Glutamatergic neuron (in vitro differentiated cells): ENCODE measurements around the gene KRT32. TPM values are rescaled to one million over a fixed set of nuclear protein-coding genes. Genes with fewer than 3 reads are reported as not detected.

ENCODE experiments used
- DNase-seq: peaks from one replicate; pipeline ENCODE4 v3.0.0; 2022
- H3K27ac Mint-ChIP-seq: one replicate; pipeline ENCODE4 v1.8.0; 2020; ENCODE audit warnings: mild to moderate bottlenecking, mixed read lengths, inconsistent platforms; ENCODE audit not compliant: unreplicated experiment
- H3K27me3 Mint-ChIP-seq: one replicate; pipeline ENCODE4 v1.8.0; 2020; ENCODE audit warnings: mild to moderate bottlenecking, moderate library complexity, mixed read lengths, inconsistent platforms; ENCODE audit not compliant: unreplicated experiment
- H3K36me3 Mint-ChIP-seq: one replicate; pipeline ENCODE4 v1.8.0; 2020; ENCODE audit warnings: mild to moderate bottlenecking, mixed read lengths, inconsistent platforms; ENCODE audit not compliant: unreplicated experiment
- H3K4me1 Mint-ChIP-seq: one replicate; pipeline ENCODE4 v1.8.0; 2020; ENCODE audit warnings: mild to moderate bottlenecking, low read depth, mixed read lengths, inconsistent platforms; ENCODE audit not compliant: unreplicated experiment
- H3K4me3 Mint-ChIP-seq: one replicate; pipeline ENCODE4 v1.8.0; 2020; ENCODE audit warnings: mild to moderate bottlenecking, mixed read lengths, inconsistent platforms; ENCODE audit not compliant: unreplicated experiment
- H3K9me3 Mint-ChIP-seq: one replicate; pipeline ENCODE4 v1.8.0; 2020; ENCODE audit warnings: mild to moderate bottlenecking, moderate library complexity, mixed read lengths, inconsistent platforms; ENCODE audit not compliant: unreplicated experiment
- total RNA-seq: library from RNA; stranded (reverse); fragmentation: NEBNext Ultra II Directional; extraction: Animal tissue kit (Norgen Biotek cat#: 25700); gene quantifications from one replicate; pipeline ENCODE4 v1.2.1, GENCODE V29; 2021; ENCODE audit not compliant: unreplicated experiment
- TF ChIP-seq, protein P1 (sequence below): fragments of 200-600 bp; sonication (generic); IDR thresholded peaks from one replicate; pipeline ENCODE4 v1.5.0; 2021; ENCODE audit not compliant: partially characterized antibody, unreplicated experiment

Gene KRT32
- total RNA-seq, 1 donor from 2014 or later = not detected

DNA sequence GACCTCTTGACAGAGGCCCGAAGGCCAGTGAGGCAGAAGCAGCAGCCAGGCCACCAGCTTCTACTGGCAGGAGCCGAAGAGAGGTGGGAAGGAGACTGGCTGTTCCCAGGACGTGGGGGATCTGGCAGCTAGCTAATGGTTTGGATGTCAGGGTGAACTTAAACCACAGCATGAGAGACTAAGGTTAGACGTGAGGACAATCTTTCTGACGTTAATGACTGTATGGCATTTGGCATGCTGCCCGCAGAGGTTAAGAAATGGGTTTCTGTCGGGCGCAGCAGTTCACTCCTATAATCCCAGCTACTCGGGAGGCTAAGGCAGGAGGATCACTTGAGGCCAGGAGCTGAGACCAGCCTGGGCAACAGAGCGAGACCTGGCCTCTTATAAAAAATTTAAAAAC, 44.5 kb upstream of the KRT32 start:
- H3K4me1 Mint-ChIP-seq = peaks cover 3% of the 10 kb centered on the region
- DNase-seq = no peak

GRCh38 chr17:41511116-41511515, 43.9 kb upstream of the KRT32 start:
- Mint-ChIP-seq H3K4me3 (no peak overlapping the region), H3K4me1 (peaks cover 3% of the 10 kb centered on the region), H3K9me3 (peaks cover 2% of the 10 kb centered on the region), H3K27ac (no peak overlapping the region), H3K36me3 (no peaks in the 10 kb centered on the region), H3K27me3 (no peaks in the 10 kb centered on the region)
- no peak for DNase-seq
- TF ChIP-seq, protein P1, sequence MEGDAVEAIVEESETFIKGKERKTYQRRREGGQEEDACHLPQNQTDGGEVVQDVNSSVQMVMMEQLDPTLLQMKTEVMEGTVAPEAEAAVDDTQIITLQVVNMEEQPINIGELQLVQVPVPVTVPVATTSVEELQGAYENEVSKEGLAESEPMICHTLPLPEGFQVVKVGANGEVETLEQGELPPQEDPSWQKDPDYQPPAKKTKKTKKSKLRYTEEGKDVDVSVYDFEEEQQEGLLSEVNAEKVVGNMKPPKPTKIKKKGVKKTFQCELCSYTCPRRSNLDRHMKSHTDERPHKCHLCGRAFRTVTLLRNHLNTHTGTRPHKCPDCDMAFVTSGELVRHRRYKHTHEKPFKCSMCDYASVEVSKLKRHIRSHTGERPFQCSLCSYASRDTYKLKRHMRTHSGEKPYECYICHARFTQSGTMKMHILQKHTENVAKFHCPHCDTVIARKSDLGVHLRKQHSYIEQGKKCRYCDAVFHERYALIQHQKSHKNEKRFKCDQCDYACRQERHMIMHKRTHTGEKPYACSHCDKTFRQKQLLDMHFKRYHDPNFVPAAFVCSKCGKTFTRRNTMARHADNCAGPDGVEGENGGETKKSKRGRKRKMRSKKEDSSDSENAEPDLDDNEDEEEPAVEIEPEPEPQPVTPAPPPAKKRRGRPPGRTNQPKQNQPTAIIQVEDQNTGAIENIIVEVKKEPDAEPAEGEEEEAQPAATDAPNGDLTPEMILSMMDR = no peak

More for the DNA sequence above, 44.5 kb upstream of the KRT32 start:
- H3K36me3 Mint-ChIP-seq = no peaks in the 10 kb centered on the region
- peaks cover 2% of the 10 kb centered on the region for H3K9me3 Mint-ChIP-seq
- H3K27me3 Mint-ChIP-seq = no peaks in the 10 kb centered on the region
- H3K27ac Mint-ChIP-seq = no peak overlapping the region
- no peak overlapping the region for H3K4me3 Mint-ChIP-seq
- TF ChIP-seq, protein P1 = no peak

DNA sequence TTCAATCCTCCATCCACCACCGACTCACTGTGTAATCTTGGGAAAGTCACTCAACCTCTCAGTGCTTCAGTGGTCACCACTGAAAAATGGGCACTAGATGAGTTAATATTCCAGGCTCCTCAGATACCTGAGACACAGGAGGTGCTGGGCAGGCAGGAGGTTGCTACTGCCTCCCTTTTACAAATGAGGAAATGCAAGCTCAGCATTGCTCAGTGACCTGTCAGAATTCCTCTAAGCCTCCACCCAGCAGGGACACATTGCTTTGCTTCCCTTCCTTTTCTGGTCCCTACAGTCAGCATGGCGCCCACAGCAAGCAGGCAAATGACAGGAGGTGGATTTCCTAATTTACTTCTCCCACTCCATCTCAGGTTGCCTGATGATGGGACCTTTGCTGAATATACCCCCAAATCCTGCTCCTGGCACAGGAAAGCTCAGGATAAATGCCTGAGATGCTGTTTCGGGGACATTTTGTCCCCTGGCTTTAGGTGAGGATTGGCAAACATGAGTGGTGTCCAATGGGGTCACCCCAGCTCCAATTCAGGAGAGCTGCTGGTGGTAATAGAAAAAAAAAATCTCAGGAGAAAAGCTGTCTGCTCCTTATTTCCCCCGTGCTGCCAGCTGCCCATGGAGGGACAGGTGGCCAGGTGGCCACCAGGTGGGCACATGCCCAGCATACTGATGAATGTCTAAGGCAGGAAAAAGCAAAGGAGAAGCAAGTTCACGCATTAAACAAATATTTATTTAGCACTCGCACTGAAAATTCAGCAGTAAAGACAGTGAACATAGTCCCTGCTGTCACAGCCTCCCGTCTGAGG, 43.3 kb upstream of the KRT32 start:
- no peak for DNase-seq
- H3K36me3 Mint-ChIP-seq = no peaks in the 10 kb centered on the region
- peaks cover 3% of the 10 kb centered on the region for H3K4me1 Mint-ChIP-seq
- H3K27ac Mint-ChIP-seq = no peak overlapping the region
- H3K27me3 Mint-ChIP-seq = no peaks in the 10 kb centered on the region
- peaks cover 3% of the 10 kb centered on the region for H3K9me3 Mint-ChIP-seq
- no peak overlapping the region for H3K4me3 Mint-ChIP-seq
- TF ChIP-seq, protein P1 = no peak

GRCh38 chr17:41507315-41507880, 40.2 kb upstream of the KRT32 start:
- no peak for DNase-seq
- H3K9me3 Mint-ChIP-seq = peaks cover 1% of the 10 kb centered on the region
- H3K4me1 Mint-ChIP-seq = peaks cover 3% of the 10 kb centered on the region
- H3K4me3 Mint-ChIP-seq = no peak overlapping the region
- no peaks in the 10 kb centered on the region for H3K36me3 Mint-ChIP-seq
- no peak overlapping the region for H3K27ac Mint-ChIP-seq
- no peaks in the 10 kb centered on the region for H3K27me3 Mint-ChIP-seq
- TF ChIP-seq, protein P1 = no peak
